ENCODE data around the gene ZBBX. TPM values are rescaled to one million over a fixed set of nuclear protein-coding genes. Genes with fewer than 3 reads are reported as not detected.

The ZBBX gene
- total and polyA plus RNA-seq, 2 of the 4 experiments (the other 2 are of a cell fraction): not detected

GRCh38 chr3:167355446-167355845 lies 24.7 kb downstream of the ZBBX start:
- no peak overlapping the region for H2BK20ac ChIP-seq (ENCODE audit: low read depth, low read length)
- DNase-seq (no peak), ATAC-seq (ENCODE audit: low read depth) (no peak)
- ChIA-PET POLR2A (ENCODE audit: unreplicated experiment) (no interaction called here), CTCF (no interaction called here)
- BruUV-seq (replicated peaks): no TSS peak
- no peaks in the 10 kb centered on the region for H3K27me3 ChIP-seq (ENCODE audit: control insufficient read depth, insufficient read depth, low read length)
- H3K9me3 ChIP-seq (ENCODE audit: control insufficient read depth, insufficient read depth, low read length): peaks cover 4% of the 10 kb centered on the region
- no peak overlapping the region for H3K27ac ChIP-seq (ENCODE audit: insufficient read depth, low read length)
- no peak overlapping the region for H2AK5ac ChIP-seq (ENCODE audit: low read depth, low read length)
- no peak overlapping the region for H2BK15ac ChIP-seq (ENCODE audit: low read depth, low read length)
- no peaks in the 10 kb centered on the region for H3K9me1 ChIP-seq (ENCODE audit: insufficient read depth, low read length)
- no peak overlapping the region for H2AK9ac ChIP-seq (replicated peaks; ENCODE audit: low read depth, low read length, poor library complexity)
- no peak overlapping the region for H4K91ac ChIP-seq (ENCODE audit: insufficient read depth, low read depth, low read length)
- H3K23ac ChIP-seq (ENCODE audit: low read depth, low read length): no peak overlapping the region
- H3K79me1 ChIP-seq (ENCODE audit: low read depth in 1 of 2, low read length in 2 of 2): no peaks in the 10 kb centered on the region
- H2BK120ac ChIP-seq (ENCODE audit: low read depth, low read length): no peak overlapping the region
- H3K4me1 ChIP-seq (ENCODE audit: control insufficient read depth, insufficient read depth, low read length): no peaks in the 10 kb centered on the region
- no peaks in the 10 kb centered on the region for H4K20me1 ChIP-seq (ENCODE audit: insufficient read depth, low read length)
- no peak overlapping the region for H3K4me3 ChIP-seq (ENCODE audit: insufficient read depth, low read depth, low read length)
- no peak overlapping the region for H2AFZ ChIP-seq (replicated peaks; ENCODE audit: low read length, poor library complexity)
- no peak overlapping the region for H3K9ac ChIP-seq (ENCODE audit: low read depth, low read length)
- no peak overlapping the region for H3K14ac ChIP-seq (replicated peaks; ENCODE audit: low read depth, low read length)
- H3K4me2 ChIP-seq (ENCODE audit: low read depth, low read length): no peak overlapping the region
- no peak overlapping the region for H3K56ac ChIP-seq (ENCODE audit: extremely low read depth, insufficient read depth, low read length)
- no peak overlapping the region for H2BK5ac ChIP-seq (ENCODE audit: low read depth, low read length, poor library complexity, severe bottlenecking)
- no peak overlapping the region for H4K8ac ChIP-seq (ENCODE audit: low read depth in 2 of 2, low read length in 2 of 2)
- dilution Hi-C loops (cut with HindIII; ENCODE audit: low sequenced_read_pairs, unreplicated experiment) (no loop called here), in situ Hi-C loops (cut with MboI; ENCODE audit: low sequenced_read_pairs) (no loop called here), intact Hi-C loops (cut with micrococcal nuclease) (no loop called here)
- H3K18ac ChIP-seq (ENCODE audit: low read depth, low read length): no peak overlapping the region
- no peak overlapping the region for H4K5ac ChIP-seq (ENCODE audit: low read depth, low read length)
- TF ChIP-seq FOS (IDR thresholded peaks at IDR 0.05; ENCODE audit: low read depth, low read length) (no peak), MAFK (IDR thresholded peaks at IDR 0.05; ENCODE audit: low read depth, low read length) (no peak), RFX5 (IDR thresholded peaks at IDR 0.05; ENCODE audit: low read depth, low read length) (no peak), POLR2A (IDR thresholded peaks at IDR 0.05; ENCODE audit: low read depth, low read length) (no peak), CEBPB (IDR thresholded peaks at IDR 0.05; ENCODE audit: low read depth, low read length) (no peak)
- TF ChIP-seq, protein P1, sequence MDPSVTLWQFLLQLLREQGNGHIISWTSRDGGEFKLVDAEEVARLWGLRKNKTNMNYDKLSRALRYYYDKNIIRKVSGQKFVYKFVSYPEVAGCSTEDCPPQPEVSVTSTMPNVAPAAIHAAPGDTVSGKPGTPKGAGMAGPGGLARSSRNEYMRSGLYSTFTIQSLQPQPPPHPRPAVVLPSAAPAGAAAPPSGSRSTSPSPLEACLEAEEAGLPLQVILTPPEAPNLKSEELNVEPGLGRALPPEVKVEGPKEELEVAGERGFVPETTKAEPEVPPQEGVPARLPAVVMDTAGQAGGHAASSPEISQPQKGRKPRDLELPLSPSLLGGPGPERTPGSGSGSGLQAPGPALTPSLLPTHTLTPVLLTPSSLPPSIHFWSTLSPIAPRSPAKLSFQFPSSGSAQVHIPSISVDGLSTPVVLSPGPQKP (IDR thresholded peaks at IDR 0.05; ENCODE audit: borderline replicate concordance, low read depth, low read length): no peak
- TF ChIP-seq, protein P2, sequence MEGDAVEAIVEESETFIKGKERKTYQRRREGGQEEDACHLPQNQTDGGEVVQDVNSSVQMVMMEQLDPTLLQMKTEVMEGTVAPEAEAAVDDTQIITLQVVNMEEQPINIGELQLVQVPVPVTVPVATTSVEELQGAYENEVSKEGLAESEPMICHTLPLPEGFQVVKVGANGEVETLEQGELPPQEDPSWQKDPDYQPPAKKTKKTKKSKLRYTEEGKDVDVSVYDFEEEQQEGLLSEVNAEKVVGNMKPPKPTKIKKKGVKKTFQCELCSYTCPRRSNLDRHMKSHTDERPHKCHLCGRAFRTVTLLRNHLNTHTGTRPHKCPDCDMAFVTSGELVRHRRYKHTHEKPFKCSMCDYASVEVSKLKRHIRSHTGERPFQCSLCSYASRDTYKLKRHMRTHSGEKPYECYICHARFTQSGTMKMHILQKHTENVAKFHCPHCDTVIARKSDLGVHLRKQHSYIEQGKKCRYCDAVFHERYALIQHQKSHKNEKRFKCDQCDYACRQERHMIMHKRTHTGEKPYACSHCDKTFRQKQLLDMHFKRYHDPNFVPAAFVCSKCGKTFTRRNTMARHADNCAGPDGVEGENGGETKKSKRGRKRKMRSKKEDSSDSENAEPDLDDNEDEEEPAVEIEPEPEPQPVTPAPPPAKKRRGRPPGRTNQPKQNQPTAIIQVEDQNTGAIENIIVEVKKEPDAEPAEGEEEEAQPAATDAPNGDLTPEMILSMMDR (conservative IDR thresholded peaks at IDR 0.05; ENCODE audit: low read depth, low read length): no peak
- TF ChIP-seq, protein P3, sequence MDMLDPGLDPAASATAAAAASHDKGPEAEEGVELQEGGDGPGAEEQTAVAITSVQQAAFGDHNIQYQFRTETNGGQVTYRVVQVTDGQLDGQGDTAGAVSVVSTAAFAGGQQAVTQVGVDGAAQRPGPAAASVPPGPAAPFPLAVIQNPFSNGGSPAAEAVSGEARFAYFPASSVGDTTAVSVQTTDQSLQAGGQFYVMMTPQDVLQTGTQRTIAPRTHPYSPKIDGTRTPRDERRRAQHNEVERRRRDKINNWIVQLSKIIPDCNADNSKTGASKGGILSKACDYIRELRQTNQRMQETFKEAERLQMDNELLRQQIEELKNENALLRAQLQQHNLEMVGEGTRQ (IDR thresholded peaks at IDR 0.05; ENCODE audit: low read depth, low read length): no peak
- no peak overlapping the region for H3K4ac ChIP-seq (ENCODE audit: low read depth, low read length)
- no peaks in the 10 kb centered on the region for H3K36me3 ChIP-seq (ENCODE audit: control insufficient read depth, insufficient read depth, low read length)
